Peyer's patch (tissue), 4 donors: ENCODE results near the gene PAAF1. TPM values are rescaled to one million over a fixed set of nuclear protein-coding genes. Genes with fewer than 3 reads are reported as not detected.
"Not testable (repeated sequence)": the region's sequence is repeated elsewhere in the genome, so short reads cannot be mapped to it uniquely, and the experiment has no call there.

Source experiments
- DNase-seq, 3 donors: peaks; one replicate each; pipeline ENCODE4 v3.0.0-alpha.2; 2017 to 2019
- H3K27ac ChIP-seq, 4 donors: fragments of 200-600 bp; sonication (generic); one replicate each; pipeline ENCODE4 v1.5.1; 2016 to 2019
- H3K27me3 ChIP-seq, 2 donors: fragments of 200-600 bp; sonication (generic); one replicate each; pipeline ENCODE4 v1.5.1; 2019
- H3K36me3 ChIP-seq, 3 donors: fragments of 200-600 bp; sonication (generic); one replicate each; pipeline ENCODE4 v1.5.1; 2016 to 2019
- H3K4me1 ChIP-seq, 4 donors: fragments of 200-600 bp; sonication (generic); one replicate each; pipeline ENCODE4 v1.5.1; 2016 to 2019
- H3K4me3 ChIP-seq, 4 donors: fragments of 200-600 bp; sonication (generic); 1 replicate in 3 of 4; 2 replicates in 1 of 4; pipeline ENCODE4 v1.5.1; 2016 to 2019; ENCODE audit warnings: mild to moderate bottlenecking in 1 of 4
- H3K9me3 ChIP-seq, 4 donors: fragments of 200-600 bp; sonication (generic); one replicate each; pipeline ENCODE4 v1.5.1; 2016 to 2019; ENCODE audit warnings: mild to moderate bottlenecking in 1 of 4
- POLR2A ChIP-seq, 2 donors: fragments of 450-650 bp; IDR thresholded peaks; one replicate each; pipeline ENCODE4 v1.5.1; 2017; ENCODE audit warnings: antibody characterized with exemption in 2 of 2, mild to moderate bottlenecking in 2 of 2, moderate library complexity in 2 of 2
- total RNA-seq, 4 donors: library from RNA; depleted of rRNA; stranded (reverse); fragments of >200 nt; gene quantifications; one replicate each; pipeline ENCODE4 v1.1.0, GENCODE V29; 2016
- TF ChIP-seq, protein P1 (sequence below), 6 experiments: fragments of 450-650 bp in 4 of 6; fragments of 200-600 bp in 2 of 6; sonication (generic) in 1 of 6; IDR thresholded peaks; one replicate each; pipeline ENCODE4 v1.5.1; 2017 to 2019; ENCODE audit warnings: antibody characterized with exemption in 6 of 6, mild to moderate bottlenecking in 3 of 6, moderate library complexity in 1 of 6

The PAAF1 gene
- total RNA-seq, 4 donors from 2014 or later = 16.6 to 18.2 (median 16.6) TPM

GRCh38 chr11:73931951-73932350, 55.2 kb downstream of the PAAF1 start:
- TF ChIP-seq, protein P1, sequence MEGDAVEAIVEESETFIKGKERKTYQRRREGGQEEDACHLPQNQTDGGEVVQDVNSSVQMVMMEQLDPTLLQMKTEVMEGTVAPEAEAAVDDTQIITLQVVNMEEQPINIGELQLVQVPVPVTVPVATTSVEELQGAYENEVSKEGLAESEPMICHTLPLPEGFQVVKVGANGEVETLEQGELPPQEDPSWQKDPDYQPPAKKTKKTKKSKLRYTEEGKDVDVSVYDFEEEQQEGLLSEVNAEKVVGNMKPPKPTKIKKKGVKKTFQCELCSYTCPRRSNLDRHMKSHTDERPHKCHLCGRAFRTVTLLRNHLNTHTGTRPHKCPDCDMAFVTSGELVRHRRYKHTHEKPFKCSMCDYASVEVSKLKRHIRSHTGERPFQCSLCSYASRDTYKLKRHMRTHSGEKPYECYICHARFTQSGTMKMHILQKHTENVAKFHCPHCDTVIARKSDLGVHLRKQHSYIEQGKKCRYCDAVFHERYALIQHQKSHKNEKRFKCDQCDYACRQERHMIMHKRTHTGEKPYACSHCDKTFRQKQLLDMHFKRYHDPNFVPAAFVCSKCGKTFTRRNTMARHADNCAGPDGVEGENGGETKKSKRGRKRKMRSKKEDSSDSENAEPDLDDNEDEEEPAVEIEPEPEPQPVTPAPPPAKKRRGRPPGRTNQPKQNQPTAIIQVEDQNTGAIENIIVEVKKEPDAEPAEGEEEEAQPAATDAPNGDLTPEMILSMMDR (IDR thresholded peaks at IDR 0.05) = no peak
- no peak for TF ChIP-seq POLR2A (IDR thresholded peaks at IDR 0.05)
- no peaks in the 10 kb centered on the region for H3K9me3 ChIP-seq
- DNase-seq = no peak
- H3K36me3 ChIP-seq = peaks cover 0 to 33% (median 0%) of the 10 kb centered on the region in 3 donors
- no peaks in the 10 kb centered on the region for H3K27me3 ChIP-seq
- no peak overlapping the region for H3K27ac ChIP-seq
- H3K4me1 ChIP-seq = no peaks in the 10 kb centered on the region
- no peak overlapping the region for H3K4me3 ChIP-seq

GRCh38 chr11:73932781-73933180, 56.0 kb downstream of the PAAF1 start:
- H3K27ac ChIP-seq = no peak overlapping the region

DNA sequence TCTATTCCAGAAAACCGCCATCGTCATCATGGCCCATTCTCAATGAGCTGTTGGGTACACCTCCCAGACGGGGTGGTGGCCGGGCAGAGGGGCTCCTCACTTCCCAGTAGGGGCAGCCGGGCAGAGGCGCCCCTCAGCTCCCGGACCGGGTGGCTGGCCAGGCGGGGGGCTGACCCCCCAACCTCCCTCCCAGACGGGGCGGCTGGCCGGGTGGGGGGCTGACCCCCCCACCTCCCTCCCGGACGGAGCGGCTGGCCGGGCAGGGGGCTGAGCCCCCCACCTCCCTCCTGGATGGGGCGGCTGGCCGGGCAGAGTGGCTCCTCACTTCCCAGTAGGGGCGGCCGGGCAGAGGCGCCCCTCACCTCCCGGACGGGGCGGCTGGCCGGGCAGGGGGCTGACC, 59.2 kb downstream of the PAAF1 start:
- H3K4me3 ChIP-seq, H3K27ac ChIP-seq: not testable (repeated sequence)

More at GRCh38 chr11:73932781-73933180, 56.0 kb downstream of the PAAF1 start:
- no peak for DNase-seq
- H3K4me3 ChIP-seq = no peak overlapping the region
- no peaks in the 10 kb centered on the region for H3K4me1 ChIP-seq
- no peaks in the 10 kb centered on the region for H3K27me3 ChIP-seq
- peaks cover 0 to 24% (median 0%) of the 10 kb centered on the region in 3 donors for H3K36me3 ChIP-seq
- TF ChIP-seq, protein P1 (IDR thresholded peaks at IDR 0.05) = no peak
- no peak for TF ChIP-seq POLR2A (IDR thresholded peaks at IDR 0.05)
- H3K9me3 ChIP-seq = no peaks in the 10 kb centered on the region

GRCh38 chr11:73939096-73939495, 62.3 kb downstream of the PAAF1 start:
- H3K27ac ChIP-seq = no peak overlapping the region
- no peak overlapping the region for H3K4me3 ChIP-seq
- H3K27me3 ChIP-seq = no peaks in the 10 kb centered on the region
- H3K4me1 ChIP-seq = no peaks in the 10 kb centered on the region
- H3K9me3 ChIP-seq = no peaks in the 10 kb centered on the region
- TF ChIP-seq, protein P1 (IDR thresholded peaks at IDR 0.05) = no peak
- TF ChIP-seq POLR2A (IDR thresholded peaks at IDR 0.05) = no peak
- DNase-seq = no peak
- no peaks in the 10 kb centered on the region for H3K36me3 ChIP-seq

More for the DNA sequence above, 59.2 kb downstream of the PAAF1 start:
- H3K4me1 ChIP-seq, DNase-seq, H3K36me3 ChIP-seq, H3K27me3 ChIP-seq, H3K9me3 ChIP-seq: not testable (repeated sequence)

- H3K4me3 ChIP-seq = no peak overlapping the region
- no peaks in the 10 kb centered on the region for H3K9me3 ChIP-seq
- no peak overlapping the region for H3K27ac ChIP-seq
- H3K27me3 ChIP-seq = no peaks in the 10 kb centered on the region
- TF ChIP-seq, protein P1 (IDR thresholded peaks at IDR 0.05) = no peak
- TF ChIP-seq POLR2A (IDR thresholded peaks at IDR 0.05) = no peak
- no peaks in the 10 kb centered on the region for H3K36me3 ChIP-seq
- no peak for DNase-seq
- no peaks in the 10 kb centered on the region for H3K4me1 ChIP-seq
Measured at GRCh38 chr11:73940801-73941570, 64.2 kb downstream of the PAAF1 start.

DNA sequence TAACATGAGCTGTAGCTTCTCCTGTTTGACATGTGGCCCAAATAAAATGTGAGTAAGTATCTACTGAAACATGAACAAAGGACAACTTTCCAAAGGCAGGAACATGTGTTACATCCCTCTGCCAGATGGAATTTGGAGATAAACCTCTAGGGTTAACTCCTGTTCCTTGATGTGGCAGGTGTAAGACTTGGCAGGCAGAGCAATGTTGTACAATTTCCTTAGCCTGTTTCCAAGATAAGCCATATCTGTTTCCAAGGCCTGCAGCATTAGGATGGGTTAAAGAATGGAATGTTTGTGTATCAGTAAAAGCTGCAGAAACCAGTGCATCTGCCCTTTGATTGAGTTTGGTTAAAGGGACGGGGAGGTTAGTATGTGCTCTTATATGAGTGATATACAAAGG, 65.2 kb downstream of the PAAF1 start:
- TF ChIP-seq, protein P1 (IDR thresholded peaks at IDR 0.05) = no peak
- no peak for TF ChIP-seq POLR2A (IDR thresholded peaks at IDR 0.05)
- Histone ChIP-seq H3K27ac (no peak overlapping the region), H3K4me3 (no peak overlapping the region), H3K27me3 (no peaks in the 10 kb centered on the region), H3K36me3 (no peaks in the 10 kb centered on the region), H3K4me1 (no peaks in the 10 kb centered on the region), H3K9me3 (no peaks in the 10 kb centered on the region)
- DNase-seq = no peak
